AG04450 (cell line): ENCODE data around the gene ZNHIT6. TPM values are rescaled to one million over a fixed set of nuclear protein-coding genes. Genes with fewer than 3 reads are reported as not detected.
"Not testable (repeated sequence)": the region's sequence is repeated elsewhere in the genome, so short reads cannot be mapped to it uniquely, and the experiment has no call there.

Source experiments
- CTCF ChIA-PET: fragments of 300-600, 350-600 bp; formaldehyde crosslinking; extraction: SDS; loops from one replicate; lab custom pipeline; 2022; ENCODE audit warnings: antibody characterized with exemption, inconsistent platforms; lab: Charles Lee
- POLR2A ChIA-PET: fragments of 350-600 bp; formaldehyde crosslinking; extraction: SDS; loops from one replicate; lab custom pipeline; 2021; ENCODE audit warnings: antibody characterized with exemption, inconsistent platforms; lab: Yijun Ruan, JAX
- DNase-seq: peaks from one replicate; pipeline ENCODE4 v3.0.0-alpha.2; 2011; ENCODE audit warnings: low read depth, low spot score
- H3K27ac ChIP-seq: one replicate; pipeline ENCODE4 v1.5.1; 2012; ENCODE audit warnings: low read depth, low read length, control low read depth
- H3K27me3 ChIP-seq: one replicate; pipeline ENCODE4 v1.6.0; 2012; ENCODE audit warnings: low read length; ENCODE audit not compliant: control insufficient read depth, insufficient read depth
- H3K4me3 ChIP-seq: 2 replicates; pipeline ENCODE4 v1.5.1; 2011; ENCODE audit warnings: mild to moderate bottlenecking, low read depth, low read length, control low read depth
- H3K9me3 ChIP-seq: 2 replicates; pipeline ENCODE4 v1.5.1; 2012; ENCODE audit warnings: low read length; ENCODE audit not compliant: control insufficient read depth, insufficient read depth
- polyA plus RNA-seq: library from polyadenylated mRNA; depleted of rRNA; stranded (reverse); fragments of >200 nt; gene quantifications from 2 replicates; pipeline ENCODE4 v1.2.3, GENCODE V29; 2011
- TF ChIP-seq, protein P1 (sequence below): IDR thresholded peaks from 2 replicates; pipeline ENCODE4 v1.5.1; 2011; ENCODE audit warnings: low read depth, low read length, control low read depth, inconsistent platforms

Gene ZNHIT6
- polyA plus RNA-seq, 1 experiment = 19.2 TPM

DNA sequence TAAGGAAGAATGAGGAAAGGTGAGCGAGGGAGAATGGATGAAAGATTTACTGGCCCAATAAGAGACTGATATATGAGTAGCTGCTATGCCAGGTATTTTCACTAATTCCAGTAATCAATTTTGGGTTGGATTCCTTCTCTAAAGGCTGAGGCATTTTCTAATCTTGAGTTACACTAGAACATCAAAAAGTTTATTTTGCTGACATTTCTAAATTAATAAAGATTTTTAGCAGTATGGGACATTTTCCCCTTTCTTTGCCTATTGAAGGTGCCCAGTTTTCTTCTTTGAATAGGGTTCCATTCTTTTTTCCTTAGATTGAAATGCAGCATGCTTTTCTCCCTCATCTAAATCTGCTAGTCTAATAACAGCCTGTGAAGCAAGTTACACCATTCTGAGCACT lies 52.9 kb downstream of the ZNHIT6 start:
- no peak for DNase-seq
- Histone ChIP-seq H3K27me3 (no peaks in the 10 kb centered on the region), H3K27ac (no peak overlapping the region), H3K9me3 (no peaks in the 10 kb centered on the region), H3K4me3 (no peak overlapping the region)
- ChIA-PET CTCF (interaction anchor here (0.9 to 1.7 kb wide), 3 partner anchors 37 to 347 kb away, joined by 3 to 5 read pairs (median 4); no protein-coding TSS in a partner anchor), POLR2A (interaction anchor here (1.8 kb wide), 1 partner anchor 26 kb away, joined by 6 read pairs; no protein-coding TSS in a partner anchor)
- TF ChIP-seq, protein P1, sequence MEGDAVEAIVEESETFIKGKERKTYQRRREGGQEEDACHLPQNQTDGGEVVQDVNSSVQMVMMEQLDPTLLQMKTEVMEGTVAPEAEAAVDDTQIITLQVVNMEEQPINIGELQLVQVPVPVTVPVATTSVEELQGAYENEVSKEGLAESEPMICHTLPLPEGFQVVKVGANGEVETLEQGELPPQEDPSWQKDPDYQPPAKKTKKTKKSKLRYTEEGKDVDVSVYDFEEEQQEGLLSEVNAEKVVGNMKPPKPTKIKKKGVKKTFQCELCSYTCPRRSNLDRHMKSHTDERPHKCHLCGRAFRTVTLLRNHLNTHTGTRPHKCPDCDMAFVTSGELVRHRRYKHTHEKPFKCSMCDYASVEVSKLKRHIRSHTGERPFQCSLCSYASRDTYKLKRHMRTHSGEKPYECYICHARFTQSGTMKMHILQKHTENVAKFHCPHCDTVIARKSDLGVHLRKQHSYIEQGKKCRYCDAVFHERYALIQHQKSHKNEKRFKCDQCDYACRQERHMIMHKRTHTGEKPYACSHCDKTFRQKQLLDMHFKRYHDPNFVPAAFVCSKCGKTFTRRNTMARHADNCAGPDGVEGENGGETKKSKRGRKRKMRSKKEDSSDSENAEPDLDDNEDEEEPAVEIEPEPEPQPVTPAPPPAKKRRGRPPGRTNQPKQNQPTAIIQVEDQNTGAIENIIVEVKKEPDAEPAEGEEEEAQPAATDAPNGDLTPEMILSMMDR = no peak

GRCh38 chr1:85654066-85654782 lies 54.0 kb downstream of the ZNHIT6 start:
- CTCF ChIA-PET = interaction anchor here (0.9 to 1.7 kb wide), 3 partner anchors 38 to 346 kb away, joined by 3 to 5 read pairs (median 4); no protein-coding TSS in a partner anchor
- POLR2A ChIA-PET = interaction anchor here (0.7 to 1.8 kb wide), 4 partner anchors 25 to 73 kb away, joined by 3 to 6 read pairs (median 4); partner anchors contain the start of gene CCN1
- Histone ChIP-seq H3K27ac (no peak overlapping the region), H3K4me3 (no peak overlapping the region), H3K27me3 (no peaks in the 10 kb centered on the region), H3K9me3 (no peaks in the 10 kb centered on the region)
- DNase-seq = no peak
- TF ChIP-seq, protein P1 = no peak

GRCh38 chr1:85652327-85652726 lies 55.9 kb downstream of the ZNHIT6 start:
- CTCF ChIA-PET = no interaction called here
- no peak overlapping the region for H3K27ac ChIP-seq
- H3K4me3 ChIP-seq = no peak overlapping the region
- H3K27me3 ChIP-seq = no peaks in the 10 kb centered on the region
- no peak for DNase-seq
- POLR2A ChIA-PET = no interaction called here
- TF ChIP-seq, protein P1 = no peak
- H3K9me3 ChIP-seq = peaks cover 4% of the 10 kb centered on the region; the same call in 1 of the 2 replicates

DNA sequence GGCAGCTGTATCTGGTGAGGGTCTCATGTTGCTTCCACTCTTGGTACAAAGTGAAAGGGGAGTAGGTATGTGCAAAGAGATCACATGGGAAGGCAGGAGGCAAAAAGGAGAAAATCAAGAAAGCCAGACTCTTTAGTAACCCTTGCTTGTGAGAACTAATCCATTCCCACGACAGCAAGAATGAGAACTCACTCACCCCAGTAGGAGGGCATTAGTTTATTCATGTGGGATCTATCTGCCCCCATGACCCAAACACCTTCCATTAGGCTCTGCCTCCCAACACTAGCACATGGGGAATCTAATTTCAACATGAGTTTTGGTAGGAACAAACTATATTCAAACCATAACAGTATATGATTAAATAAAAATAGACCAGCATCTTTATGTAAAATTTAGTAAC lies 57.6 kb downstream of the ZNHIT6 start:
- no peak overlapping the region for H3K27ac ChIP-seq
- TF ChIP-seq, protein P1 = no peak
- ChIA-PET POLR2A (no interaction called here), CTCF (no interaction called here)
- peaks cover 4% of the 10 kb centered on the region; the same call in 1 of the 2 replicates for H3K9me3 ChIP-seq
- no peaks in the 10 kb centered on the region for H3K27me3 ChIP-seq
- DNase-seq = no peak
- H3K4me3 ChIP-seq = no peak overlapping the region

DNA sequence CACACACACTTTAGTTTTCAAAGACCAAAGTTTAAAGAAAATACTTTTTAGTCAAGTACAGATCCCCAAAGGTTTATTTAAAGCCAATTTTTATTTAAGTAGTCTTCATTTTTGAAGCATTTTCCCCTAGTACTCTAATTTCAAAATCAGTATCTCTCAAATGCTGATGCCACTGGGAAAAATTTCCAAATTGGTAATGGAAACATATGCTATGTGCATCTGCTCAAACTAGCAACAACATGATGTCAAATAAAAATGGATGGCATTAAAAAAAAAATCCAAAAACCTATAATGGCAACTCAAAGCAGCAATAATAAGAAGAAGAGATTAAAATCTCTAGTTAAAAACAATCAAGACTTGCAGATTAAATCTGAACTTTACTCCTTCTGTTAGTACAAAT lies 58.6 kb downstream of the ZNHIT6 start:
- no peak overlapping the region for H3K27ac ChIP-seq
- no peak overlapping the region for H3K4me3 ChIP-seq
- no peaks in the 10 kb centered on the region for H3K27me3 ChIP-seq
- TF ChIP-seq, protein P1 = no peak
- no peak for DNase-seq
- ChIA-PET CTCF (interaction anchor here (0.7 kb wide), 1 partner anchor 9 kb away, joined by 3 read pairs; no protein-coding TSS in a partner anchor), POLR2A (no interaction called here)
- H3K9me3 ChIP-seq = peaks cover 4% of the 10 kb centered on the region; the same call in 1 of the 2 replicates

DNA sequence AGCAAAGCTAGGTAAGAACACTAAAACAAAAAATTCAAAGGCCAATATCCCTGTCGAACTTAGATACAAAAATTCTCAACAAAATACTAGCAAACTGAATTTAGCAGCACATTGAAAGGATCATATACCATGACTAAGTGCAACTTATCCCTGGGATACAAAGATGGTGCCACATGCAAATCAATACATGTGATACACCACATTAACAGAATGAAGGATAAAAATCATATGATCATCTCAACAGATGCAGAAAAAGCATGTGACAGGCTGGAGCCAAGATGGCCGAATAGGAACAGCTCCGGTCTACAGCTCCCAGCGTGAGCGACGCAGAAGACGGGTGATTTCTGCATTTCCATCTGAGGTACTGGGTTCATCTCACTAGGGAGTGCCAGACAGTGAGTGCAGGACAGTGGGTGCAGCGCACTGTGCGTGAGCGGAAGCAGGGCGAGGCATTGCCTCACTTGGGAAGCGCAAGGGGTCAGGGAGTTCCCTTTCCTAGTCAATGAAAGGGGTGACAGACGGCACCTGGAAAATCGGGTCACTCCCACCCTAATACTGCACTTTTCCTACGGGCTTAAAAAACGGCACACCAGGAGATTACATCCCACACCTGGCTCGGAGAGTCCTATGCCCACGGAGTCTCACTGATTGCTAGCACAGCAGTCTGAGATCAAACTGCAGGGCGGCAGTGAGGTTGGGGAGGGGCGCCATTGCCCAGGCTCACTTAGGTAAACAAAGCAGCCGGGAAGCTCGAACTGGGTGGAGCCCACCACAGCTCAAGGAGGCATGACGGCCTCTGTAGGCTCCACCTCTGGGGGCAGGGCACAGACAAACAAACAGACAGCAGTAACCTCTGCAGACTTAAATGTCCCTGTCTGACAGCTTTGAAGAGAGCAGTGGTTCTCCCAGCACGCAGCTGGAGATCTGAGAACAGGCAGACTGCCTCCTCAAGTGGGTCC lies 66.4 kb downstream of the ZNHIT6 start:
- ChIA-PET POLR2A (interaction anchor here (0.6 kb wide), 1 partner anchor 13 kb away, joined by 3 read pairs; no protein-coding TSS in a partner anchor), CTCF (interaction anchor here (1.6 kb wide), 1 partner anchor 51 kb away, joined by 3 read pairs; no protein-coding TSS in a partner anchor)
- H3K27me3 ChIP-seq, H3K27ac ChIP-seq, H3K9me3 ChIP-seq, DNase-seq, H3K4me3 ChIP-seq: not testable (repeated sequence)
